Activated CD4-positive, alpha-beta T cell treated with anti-CD3 and anti-CD28 coated beads, Interleukin-2, amount 50 U/mL, for 24 hours (primary cell): Measurements from ENCODE around the gene PKNOX2.

Experiments used
- DNase-seq, 2 donors: peaks; one replicate each; pipeline ENCODE4 v3.0.0-alpha.2; 2020; ENCODE audit warnings: low read depth in 1 of 2, low spot score in 1 of 2

PKNOX2 gene

DNA sequence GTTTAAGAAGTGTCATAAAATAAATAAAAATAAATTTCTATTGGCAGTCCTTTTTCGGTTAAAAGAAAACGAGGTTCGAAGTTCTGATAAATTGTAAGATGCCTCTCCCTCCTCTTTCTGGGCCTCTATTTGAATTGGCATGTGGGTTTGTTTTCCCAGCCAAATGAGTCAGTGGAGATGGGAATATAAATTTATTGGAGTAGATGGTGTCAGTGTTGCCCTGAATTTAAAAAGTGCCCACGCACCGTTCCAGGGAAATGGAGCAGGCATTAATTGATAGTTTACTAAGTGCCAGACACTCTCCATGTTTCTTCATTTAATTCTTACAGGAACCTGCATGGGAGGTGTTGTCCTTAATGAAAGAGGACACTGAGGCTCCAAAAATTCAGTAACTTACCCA lies 212.3 kb downstream of the PKNOX2 start:
- DNase-seq = no peak

DNA sequence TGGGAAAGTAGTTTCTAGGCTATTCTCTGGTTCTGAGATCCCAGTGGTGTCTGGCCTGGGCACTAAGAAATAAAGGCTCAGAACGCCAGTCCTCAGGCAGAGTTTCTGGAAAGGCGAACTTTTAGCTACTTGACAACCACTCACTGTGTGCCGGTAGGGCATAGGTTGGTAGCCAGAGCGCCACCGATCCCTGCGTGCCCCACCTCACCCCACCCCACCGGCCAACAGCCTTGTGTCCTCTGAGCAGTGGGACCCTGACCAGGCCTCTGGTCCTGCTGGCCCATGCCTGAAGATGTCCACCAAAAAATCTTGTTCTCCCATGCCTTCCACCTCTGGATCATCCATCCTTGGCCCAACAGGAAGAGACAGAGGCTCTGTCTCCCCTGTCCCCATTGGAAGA lies 213.5 kb downstream of the PKNOX2 start:
- DNase-seq = no peak

DNA sequence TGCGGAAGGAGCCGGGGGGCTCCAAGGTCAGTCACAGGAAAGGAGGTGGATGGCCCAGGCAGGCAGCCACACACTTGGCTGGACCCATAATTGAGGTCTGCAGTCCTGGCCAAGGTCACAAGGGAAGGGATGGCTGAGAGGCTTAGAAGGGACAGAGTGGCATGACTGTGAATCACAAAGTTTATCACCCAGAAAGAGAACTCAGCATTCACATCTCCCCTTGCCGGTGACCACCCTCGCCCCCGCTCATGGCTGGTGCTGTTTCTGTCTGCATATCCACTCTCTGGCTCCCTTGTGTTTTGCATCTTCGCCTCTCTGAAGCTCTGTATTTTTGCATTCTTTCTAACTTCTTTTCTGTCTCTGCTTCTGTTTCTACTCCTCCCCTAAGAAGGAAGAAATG lies 214.0 kb downstream of the PKNOX2 start:
- no peak for DNase-seq

DNA sequence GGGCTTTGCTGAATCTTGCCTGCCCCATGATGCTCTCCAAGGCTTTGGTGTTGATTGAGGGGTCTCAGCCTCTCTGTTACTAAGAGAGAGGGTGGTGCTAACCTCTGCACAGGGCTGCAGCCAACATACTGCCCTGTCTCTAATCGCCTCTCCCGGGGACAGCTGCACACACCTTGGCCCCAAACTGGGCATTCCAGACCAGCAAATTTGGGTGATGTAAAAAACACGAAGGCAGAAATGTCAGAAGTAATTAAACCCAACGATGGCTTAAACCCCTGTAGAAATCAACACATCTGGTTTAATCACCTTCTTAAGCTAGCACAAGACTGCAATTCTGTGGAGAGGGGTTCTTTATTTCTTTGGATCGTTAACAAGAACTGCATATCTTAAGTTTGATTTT lies 215.0 kb downstream of the PKNOX2 start:
- no peak for DNase-seq

DNA sequence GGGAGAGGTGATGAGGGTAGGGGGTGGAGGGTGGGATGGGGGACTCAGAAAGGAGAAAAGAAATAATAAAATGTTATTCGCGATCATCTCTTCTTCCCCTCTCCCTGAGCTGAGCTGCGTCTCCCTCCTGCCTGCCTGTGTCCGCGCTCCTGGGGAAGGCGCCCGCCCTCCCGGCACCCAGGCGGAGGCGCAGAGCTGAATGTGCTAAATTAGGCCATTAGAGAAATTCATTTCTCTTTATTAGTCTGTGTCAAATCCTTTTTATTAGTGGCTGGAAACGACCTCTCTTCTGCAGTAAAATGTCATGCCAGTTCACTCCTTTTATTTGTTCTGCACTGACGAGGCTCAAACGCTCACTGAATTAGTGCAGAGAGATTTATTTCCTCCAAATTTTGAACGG lies 215.4 kb downstream of the PKNOX2 start:
- DNase-seq = no peak

DNA sequence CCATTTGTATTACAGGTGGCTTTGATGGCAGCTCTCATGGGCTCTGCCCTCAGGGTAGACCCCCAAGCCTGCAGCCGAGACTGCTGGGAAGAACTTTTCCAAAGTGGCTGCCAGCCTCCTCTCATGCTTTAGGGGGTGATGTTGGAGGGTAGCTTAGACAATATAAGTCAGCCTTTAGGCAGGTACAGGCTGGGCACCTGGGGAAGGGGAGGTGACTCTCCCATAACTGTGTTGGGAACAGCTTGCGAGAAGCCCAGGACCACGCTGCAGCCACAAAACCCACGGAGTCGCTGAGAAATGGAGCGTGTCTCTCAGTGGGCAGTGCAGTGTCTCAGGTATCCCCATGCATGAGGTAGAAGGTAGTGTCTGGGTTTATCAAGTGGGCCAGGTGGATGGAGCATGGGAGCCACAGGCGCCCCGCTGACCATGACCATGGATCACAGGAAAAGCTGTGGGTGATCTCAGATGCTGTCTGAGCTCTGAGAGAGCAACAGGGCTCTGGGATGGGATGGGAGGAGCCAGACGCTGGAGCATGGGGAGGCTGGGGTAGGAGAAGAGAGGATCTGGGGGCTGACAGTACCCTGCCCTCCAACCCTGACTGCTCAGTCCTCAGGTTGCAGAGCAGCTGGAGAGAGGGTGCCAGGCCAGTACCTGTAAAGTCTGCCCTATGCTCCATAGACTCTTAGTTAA lies 216.3 kb downstream of the PKNOX2 start:
- no peak for DNase-seq

DNA sequence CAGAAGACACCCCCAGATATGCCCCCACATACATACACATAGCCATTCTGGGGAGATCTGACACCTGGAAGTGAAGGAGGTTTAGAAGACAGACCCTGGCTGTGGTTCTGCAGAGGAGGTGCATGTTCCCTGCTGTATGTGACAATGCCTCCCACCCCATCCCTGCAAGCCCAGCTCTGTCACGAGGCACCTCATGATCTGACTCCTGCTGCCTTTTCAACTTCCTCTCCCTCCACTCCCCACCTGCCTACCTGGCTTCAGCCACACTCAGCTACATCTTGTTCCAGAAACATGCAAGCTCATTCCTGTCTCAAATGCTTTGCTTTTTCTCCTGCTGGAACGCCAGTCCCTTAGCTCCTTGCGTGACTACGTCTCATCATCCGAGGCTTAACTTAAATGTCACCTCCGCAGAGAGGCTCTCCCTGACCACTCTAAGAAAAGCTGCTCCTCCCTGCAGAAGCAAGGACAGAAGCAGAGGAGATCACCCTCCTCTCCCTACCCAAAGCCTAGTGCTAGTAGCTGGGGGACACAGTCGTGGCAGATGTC lies 217.0 kb downstream of the PKNOX2 start:
- no peak for DNase-seq

DNA sequence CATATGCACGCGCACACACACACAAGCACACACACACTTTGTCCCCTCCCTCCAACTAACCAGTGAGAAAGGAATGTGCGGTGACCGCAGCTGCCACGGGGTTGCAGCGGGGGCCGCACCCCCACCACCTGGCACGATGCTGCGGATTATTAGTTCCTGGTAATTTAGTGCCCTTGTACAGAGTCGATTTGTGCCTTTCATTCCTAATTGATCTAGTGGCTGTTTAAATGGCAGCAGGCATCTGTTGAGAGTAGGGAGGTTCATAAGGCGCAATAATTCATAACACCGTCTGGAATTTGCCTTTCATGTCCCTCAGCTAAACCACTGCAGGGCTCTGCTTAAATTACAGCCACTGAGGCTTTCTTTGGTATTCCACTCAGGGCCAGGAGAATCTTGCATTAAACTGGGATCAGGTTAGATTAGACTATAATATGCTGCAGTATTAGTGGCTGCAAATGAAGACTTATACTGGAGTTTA lies 217.8 kb downstream of the PKNOX2 start:
- no peak for DNase-seq

DNA sequence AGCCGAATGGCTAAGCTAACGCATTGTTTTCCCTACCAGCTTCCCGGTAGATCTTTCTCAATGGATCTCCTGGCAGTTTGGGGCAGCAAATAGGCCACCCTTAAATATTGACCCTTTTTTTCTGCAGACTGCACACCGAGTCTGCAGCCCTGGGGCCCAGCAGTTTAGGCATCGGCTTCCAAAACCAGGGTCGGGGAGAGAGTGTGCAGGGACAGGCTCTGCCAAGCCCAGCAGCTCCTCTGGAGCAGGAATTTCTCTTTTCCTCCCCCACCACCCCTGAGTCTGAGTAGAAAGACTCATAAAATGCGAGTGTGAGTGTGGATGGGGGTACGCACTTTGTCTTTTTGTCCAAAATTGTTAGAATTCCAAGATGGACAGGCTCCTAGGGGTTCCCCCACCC lies 218.3 kb downstream of the PKNOX2 start:
- DNase-seq = no peak

DNA sequence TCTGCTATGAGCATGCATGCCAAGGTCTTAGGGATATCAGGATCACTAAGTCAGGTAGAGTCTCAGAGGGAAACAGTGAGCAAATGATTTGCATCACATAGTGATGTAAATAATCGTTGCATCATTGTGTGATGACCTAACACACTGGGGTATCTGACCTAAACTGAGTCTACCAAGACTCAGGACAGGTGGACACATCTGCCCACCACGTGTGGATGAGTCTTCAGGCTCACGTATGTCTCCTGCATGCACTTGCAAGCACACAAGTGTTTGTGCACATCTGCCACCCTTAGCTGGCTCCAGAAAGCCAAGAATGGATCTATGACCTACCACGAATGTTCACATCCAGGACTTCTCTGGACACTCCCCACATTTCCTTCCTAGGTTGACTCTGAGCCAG lies 220.3 kb downstream of the PKNOX2 start:
- DNase-seq = no peak

DNA sequence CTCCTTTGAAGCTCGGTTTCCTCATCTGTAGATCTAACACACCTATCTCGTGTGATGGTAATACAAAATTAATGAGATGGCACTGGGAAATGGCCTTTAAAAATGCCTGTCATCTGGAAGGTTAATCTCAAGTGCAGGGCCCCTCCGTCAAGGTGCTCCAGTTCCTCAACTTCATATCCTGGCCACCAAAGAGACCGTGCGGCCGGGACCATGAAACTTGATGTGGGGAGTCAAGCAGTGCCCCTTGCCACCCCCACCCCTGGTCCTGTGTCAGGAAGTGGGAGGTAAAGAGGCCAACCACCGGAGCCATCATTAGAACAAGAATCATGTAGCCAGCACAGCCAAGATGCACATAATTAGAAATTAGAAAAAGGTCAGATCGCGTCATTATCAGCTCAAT lies 223.3 kb downstream of the PKNOX2 start:
- no peak for DNase-seq

DNA sequence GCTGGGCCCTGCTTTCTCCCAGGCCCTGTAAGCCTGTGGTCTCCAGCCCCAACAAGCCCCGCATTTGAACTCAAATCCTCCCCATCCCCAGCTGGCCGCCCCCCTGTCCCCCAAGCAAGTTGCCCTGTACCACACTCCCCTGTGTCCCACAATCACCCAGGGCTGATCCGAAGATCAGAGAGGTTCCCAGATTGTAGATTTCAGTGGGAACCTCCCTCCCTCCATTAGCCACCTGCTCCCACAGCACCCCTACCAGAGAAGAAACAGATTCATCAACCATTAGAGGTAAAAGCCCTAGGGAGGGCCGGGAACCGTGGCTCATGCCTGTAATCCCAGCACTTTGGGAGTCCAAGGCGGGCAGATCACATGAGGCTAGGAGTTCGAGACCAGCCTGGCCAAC lies 224.1 kb downstream of the PKNOX2 start:
- DNase-seq = no peak

DNA sequence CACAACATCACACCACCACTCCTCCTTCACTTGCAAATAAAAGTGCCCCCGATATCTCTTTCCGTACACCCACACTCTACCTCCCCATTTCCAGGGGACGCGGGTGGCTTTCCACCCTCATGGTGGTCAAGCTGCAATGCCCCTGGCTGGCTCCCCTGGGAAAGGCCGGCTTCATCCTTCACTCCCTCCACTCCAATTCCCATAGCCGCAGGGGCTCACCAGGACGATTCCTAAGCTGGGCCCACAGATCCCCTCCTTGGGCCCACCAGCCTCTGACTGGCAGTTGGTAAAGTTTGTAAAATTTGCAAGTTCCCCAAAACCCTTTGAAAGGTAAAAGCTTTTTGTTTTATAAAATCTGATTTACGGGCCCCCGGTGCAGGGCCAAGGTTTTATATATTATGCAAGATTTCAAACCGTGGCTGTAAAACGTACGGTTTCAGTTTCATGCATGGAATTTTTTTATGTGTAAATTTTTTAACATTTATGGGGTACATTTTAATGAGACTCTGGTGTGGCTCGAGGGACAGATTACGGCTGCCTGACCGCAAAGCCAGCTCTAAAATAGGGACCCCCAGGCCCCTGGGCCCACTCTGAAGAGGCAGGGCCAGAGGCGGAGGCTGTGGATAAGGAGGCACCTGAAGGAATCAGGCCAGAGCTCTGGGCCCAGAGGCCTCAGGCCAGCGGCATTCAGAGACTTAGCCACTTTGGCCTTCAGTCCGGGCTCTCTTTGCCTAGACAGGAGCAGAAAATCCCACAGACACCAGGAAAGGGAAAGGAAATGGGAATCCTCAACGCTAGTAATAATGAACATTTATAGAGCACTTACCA lies 225.0 kb downstream of the PKNOX2 start:
- DNase-seq = no peak

DNA sequence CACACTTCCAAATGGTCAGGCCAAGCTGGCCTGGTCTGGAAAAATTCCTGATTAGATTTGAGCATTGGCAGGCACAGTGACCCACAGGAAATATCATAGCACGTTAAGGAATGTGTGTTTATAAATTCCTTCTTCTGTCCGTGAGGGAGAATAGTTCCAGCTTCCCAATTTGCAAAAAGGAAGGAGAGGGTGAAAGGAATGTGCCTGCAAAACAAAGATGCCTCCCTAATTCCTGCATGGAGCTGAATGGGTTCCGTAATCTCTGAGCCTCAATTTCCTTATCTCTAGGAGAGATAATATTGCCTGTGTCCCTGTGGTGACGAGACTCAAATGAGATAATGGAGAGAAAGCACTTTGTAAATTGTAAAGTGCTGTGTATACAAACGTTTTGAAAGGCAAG lies 226.4 kb downstream of the PKNOX2 start:
- DNase-seq = no peak

DNA sequence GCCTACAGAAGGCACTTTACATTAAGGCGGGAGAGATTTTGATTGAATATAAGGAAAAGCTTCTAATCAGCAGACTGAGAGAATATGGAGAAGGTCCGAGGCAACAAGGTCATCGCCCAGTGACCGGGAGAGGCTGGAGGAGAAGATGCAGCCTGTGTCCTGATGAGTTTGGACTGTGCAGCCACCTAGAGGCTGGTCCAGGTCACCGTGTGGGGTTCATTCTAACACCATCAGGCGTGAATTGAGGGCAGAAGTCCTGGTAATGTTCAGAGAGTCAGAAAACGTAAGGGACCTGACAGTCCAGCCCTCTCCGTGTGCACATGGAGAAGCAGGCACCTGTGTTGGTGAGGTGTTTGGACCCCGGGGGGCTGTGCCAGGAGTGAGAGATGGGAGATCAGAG lies 228.8 kb downstream of the PKNOX2 start:
- DNase-seq = no peak

DNA sequence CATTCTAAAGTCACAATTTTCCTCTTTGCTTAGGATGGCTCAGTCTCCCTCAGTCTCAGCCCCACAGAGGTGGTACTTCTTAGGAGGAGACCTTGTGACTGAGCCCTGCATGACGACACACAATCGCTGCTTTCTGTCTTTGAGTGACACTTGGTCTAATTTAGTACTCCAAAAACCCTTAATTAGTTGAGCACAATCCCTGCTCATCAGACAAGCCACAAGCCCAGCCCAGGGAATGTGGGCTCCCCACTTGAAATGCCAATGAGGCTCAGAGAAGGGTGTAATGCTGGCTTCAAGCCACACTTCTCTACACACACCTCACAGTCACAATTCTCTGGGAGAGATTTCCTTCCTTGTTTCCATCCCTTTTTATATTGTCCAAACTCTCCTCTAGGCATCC lies 229.7 kb downstream of the PKNOX2 start:
- DNase-seq = no peak

DNA sequence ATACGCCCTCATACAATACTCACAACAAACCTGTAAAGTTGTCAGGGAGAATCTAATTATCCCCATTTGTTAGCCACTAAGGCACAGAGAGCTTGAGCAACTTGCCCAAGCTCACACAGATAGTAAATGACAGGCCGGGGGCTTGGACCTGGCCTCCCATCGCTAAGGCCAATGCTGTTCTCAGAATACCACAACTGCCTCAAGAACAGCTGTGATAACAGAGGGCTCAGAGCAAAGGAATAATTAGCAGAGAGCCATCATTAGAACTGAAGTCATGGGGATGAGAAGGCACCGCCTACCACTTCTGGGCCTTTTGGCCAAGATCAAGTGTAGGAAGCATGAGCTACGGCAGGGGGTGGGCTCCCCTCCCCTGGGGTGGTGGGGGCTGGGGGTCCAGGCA lies 232.9 kb downstream of the PKNOX2 start:
- DNase-seq = no peak

DNA sequence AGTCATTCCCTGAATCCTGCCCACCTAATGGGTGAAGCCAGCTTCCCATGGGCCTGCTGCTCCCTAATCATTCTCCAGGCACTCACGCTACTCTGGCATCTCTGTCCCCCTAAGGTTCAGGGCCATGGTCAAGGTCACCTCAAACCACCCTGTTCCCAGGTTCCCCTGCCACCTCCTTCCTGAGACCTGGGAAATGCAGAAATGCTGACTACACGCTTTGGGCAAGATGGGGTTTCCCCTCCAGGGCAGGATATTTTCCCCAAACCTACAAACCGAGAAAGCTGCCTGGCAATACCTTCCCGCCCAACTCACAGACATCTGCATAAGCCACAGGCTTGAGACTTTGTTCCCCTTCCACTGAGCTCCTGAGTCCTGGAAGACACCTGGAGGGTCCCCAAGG lies 233.9 kb downstream of the PKNOX2 start:
- no peak for DNase-seq

DNA sequence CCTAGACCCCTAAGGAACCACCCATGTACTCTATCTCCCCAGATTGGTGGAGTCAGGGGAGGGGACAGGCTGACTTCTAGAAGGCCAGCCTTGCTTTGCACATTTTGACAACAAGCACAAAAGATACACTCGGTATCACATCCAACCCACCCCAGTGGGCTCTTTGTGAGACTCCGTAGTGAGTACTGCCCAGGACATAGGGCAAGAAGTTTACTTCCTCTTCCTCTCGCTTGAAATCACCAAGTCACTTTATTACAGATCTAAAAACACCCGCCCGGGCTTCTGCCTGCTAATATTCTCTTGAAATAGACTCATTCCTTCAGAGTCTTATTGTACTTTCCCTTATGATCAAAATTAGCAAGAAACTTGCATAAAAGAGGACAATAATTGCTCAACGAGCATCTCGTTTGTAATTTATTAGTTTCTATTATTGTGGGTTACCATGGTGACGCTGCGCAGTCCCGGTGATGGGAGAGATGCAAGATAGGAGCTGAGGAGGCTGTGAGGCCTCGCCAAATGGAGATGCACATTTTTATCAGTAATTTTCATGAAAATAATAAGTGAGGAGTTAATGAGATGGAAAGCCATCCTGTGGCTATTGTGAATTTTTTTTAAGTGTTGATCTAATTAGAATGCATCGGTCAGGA lies 234.6 kb downstream of the PKNOX2 start:
- DNase-seq = no peak

DNA sequence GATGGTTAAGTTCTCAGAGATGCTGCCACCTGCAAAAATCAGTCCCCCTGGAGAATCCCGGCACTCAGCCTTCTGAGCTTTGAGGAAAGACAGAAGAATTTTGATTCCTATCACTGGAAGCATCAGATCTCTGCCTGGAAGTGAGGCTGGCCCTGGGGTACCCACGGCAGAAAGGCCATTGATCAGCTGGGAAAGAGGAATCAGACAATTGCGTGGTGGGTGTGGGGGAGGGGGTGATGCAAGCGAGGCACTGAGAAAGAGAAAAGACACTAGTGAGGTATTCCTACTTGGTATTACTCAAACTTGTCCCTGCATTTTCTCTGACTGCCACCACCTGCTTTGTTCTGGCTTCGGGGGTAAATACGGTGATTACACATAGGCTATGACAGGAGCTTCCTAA lies 235.4 kb downstream of the PKNOX2 start:
- no peak for DNase-seq

DNA sequence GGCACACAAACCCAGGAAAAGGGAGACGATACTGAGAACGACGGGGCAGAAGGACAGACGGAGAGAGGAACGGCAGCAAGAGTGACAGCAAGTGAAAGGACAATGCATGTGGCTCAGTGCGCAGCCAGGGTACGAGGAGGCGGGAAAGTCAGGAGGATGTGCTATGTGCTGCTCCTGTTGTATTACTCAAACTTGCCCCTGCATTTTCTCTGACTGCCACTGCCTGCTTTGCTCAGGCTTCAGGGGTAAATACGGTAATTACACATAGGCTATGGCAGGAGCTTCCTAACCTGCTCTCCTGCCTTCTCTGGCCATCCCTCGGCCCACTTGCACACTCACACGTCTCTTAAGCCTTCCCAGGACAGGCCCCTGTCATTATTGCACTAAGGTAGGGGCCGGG lies 236.7 kb downstream of the PKNOX2 start:
- DNase-seq = no peak

DNA sequence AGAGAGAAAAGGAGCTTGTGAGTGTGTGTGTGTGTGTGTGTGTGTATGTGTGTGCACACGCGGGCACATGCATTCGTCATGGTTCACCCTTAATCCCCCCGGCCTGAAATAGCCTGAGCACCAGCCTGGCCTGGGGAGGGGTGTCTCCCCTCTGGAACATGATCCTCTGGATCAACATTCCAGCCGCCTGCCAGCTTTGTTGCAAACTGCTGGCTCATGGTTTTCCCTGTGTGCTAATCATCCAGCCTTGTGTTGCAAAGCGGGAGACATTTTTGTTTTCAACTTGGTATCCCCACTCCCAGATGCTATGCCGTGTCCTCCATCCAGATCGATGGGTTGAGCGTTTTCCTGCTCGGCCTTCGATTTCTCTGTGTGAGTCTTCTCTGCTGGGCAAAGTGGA lies 237.2 kb downstream of the PKNOX2 start:
- DNase-seq = no peak
